ENCODE measurements around the gene WNT11. TPM values are rescaled to one million over a fixed set of nuclear protein-coding genes. Genes with fewer than 3 reads are reported as not detected.

WNT11 gene
- total and polyA plus RNA-seq, 2 of the 13 experiments (the other 11 are each of a cell fraction or from before 2014, with no cell fraction given): 0.34 to 0.66 TPM

DNA sequence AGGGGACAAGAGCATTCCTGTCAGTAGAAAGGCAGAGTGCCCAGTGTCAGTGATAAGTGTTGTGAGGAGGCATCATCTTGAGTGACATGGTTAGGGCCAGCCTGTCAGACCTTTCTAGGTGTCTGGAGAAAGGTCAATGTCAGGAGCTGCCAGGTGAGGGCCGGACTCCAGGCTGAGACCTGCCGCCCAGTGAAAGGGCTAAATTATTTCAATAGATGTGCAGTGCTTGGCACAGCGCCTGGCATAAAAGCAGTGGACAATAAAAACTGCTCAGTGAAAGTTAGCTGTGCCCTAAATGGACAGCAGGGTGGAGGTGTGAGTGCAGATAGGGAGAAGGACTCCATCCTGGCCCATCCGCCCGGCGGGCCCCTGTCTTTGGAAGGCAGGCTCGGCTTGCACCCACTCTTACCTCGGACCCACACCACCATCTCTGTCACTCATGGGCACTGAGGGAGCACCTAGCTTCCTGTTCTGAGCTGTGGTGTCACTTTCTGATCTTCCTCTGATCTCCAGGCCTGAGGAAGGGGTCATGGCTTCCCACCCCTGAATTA is 23.5 kb upstream of the WNT11 start:
- DNase-seq (ENCODE audit: low spot score) (no peak), FAIRE-seq (no peak), ATAC-seq (no peak)
- ChIA-PET POLR2A (no interaction called here), CTCF (ENCODE audit: low intra/inter-chr PET ratio, low total read pairs) (no interaction called here)
- Histone ChIP-seq H3K4me2 (ENCODE audit: low read depth, low read length) (no peak overlapping the region), H3K9me3 (ENCODE audit: low read length) (no peaks in the 10 kb centered on the region), H3K4me1 (ENCODE audit: insufficient read depth, low read length) (peaks cover 67% of the 10 kb centered on the region), H3K9ac (ENCODE audit: insufficient read depth, low read depth, low read length) (no peak overlapping the region), H2AFZ (ENCODE audit: low read length) (no peak overlapping the region), H3K27me3 (ENCODE audit: control insufficient read depth in 1 of 2, insufficient read depth in 2 of 2, low read length in 2 of 2) (peaks cover 6 to 26% of the 10 kb centered on the region in 2 experiments; a peak in 3 of 5 replicates), H3K36me3 (replicated peaks in 1 of 2; ENCODE audit: control insufficient read depth in 1 of 2, insufficient read depth in 2 of 2, low read length in 2 of 2) (no peaks in the 10 kb centered on the region), H3K4me3 (replicated peaks in 1 of 3; ENCODE audit: insufficient read depth in 1 of 3, low read depth in 2 of 3, low read length in 3 of 3) (no peak overlapping the region), H3K79me2 (ENCODE audit: insufficient read depth, low read length) (no peaks in the 10 kb centered on the region), H3K27ac (ENCODE audit: extremely low read length, insufficient read depth, low read length) (no peak overlapping the region), H4K20me1 (ENCODE audit: insufficient read depth, low read length) (no peaks in the 10 kb centered on the region)
- in situ Hi-C loops (cut with HindIII; ENCODE audit: extremely low pct_ligation_motif_present, low pct_unique_long_range_greater_than_20kb) (no loop called here), intact Hi-C loops (cut with micrococcal nuclease; ENCODE audit: unreplicated experiment) (loop anchor here (10.0 kb wide), 1 partner anchor 335 kb away; no protein-coding TSS in a partner anchor)
- 61% methylated on average over 8 of the region's 8 CpGs for WGBS (ENCODE audit: low lambda C conversion rate)
- TF ChIP-seq, protein P1, sequence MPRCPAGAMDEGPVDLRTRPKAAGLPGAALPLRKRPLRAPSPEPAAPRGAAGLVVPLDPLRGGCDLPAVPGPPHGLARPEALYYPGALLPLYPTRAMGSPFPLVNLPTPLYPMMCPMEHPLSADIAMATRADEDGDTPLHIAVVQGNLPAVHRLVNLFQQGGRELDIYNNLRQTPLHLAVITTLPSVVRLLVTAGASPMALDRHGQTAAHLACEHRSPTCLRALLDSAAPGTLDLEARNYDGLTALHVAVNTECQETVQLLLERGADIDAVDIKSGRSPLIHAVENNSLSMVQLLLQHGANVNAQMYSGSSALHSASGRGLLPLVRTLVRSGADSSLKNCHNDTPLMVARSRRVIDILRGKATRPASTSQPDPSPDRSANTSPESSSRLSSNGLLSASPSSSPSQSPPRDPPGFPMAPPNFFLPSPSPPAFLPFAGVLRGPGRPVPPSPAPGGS (CRISPR knock-in tag; IDR thresholded peaks at IDR 0.05): no peak
- TF ChIP-seq KLF16 (CRISPR knock-in tag; IDR thresholded peaks at IDR 0.05) (no peak), KAT8 (CRISPR knock-in tag; IDR thresholded peaks at IDR 0.05) (no peak), TBL1XR1 (IDR thresholded peaks at IDR 0.05; ENCODE audit: borderline replicate concordance, low read length, partially characterized antibody) (no peak), ATF7 (IDR thresholded peaks at IDR 0.05) (no peak), ATF7 (CRISPR knock-in tag; IDR thresholded peaks at IDR 0.05) (no peak), ZNF724P (CRISPR knock-in tag; IDR thresholded peaks at IDR 0.05; ENCODE audit: borderline replicate concordance) (no peak), HOXA7 (CRISPR knock-in tag; IDR thresholded peaks at IDR 0.05) (no peak), ZSCAN31 (CRISPR knock-in tag; IDR thresholded peaks at IDR 0.05; ENCODE audit: low read depth) (no peak), ZMYM2 (CRISPR knock-in tag; IDR thresholded peaks at IDR 0.05) (no peak), ZNF7 (CRISPR knock-in tag; IDR thresholded peaks at IDR 0.05) (no peak), MEIS2 (CRISPR knock-in tag; IDR thresholded peaks at IDR 0.05) (no peak), NR2F1 (CRISPR knock-in tag; IDR thresholded peaks at IDR 0.05) (no peak), DNMT1 (CRISPR knock-in tag; IDR thresholded peaks at IDR 0.05) (no peak), SMYD3 (CRISPR knock-in tag; IDR thresholded peaks at IDR 0.05) (no peak), NAIF1 (CRISPR knock-in tag; IDR thresholded peaks at IDR 0.05; ENCODE audit: borderline replicate concordance) (no peak), CBFB (CRISPR knock-in tag; IDR thresholded peaks at IDR 0.05) (no peak)
- TF ChIP-seq, protein P2, sequence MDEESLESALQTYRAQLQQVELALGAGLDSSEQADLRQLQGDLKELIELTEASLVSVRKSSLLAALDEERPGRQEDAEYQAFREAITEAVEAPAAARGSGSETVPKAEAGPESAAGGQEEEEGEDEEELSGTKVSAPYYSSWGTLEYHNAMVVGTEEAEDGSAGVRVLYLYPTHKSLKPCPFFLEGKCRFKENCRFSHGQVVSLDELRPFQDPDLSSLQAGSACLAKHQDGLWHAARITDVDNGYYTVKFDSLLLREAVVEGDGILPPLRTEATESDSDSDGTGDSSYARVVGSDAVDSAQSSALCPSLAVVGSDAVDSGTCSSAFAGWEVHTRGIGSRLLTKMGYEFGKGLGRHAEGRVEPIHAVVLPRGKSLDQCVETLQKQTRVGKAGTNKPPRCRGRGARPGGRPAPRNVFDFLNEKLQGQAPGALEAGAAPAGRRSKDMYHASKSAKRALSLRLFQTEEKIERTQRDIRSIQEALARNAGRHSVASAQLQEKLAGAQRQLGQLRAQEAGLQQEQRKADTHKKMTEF (CRISPR knock-in tag; IDR thresholded peaks at IDR 0.05): no peak
- TF ChIP-seq, protein P3, sequence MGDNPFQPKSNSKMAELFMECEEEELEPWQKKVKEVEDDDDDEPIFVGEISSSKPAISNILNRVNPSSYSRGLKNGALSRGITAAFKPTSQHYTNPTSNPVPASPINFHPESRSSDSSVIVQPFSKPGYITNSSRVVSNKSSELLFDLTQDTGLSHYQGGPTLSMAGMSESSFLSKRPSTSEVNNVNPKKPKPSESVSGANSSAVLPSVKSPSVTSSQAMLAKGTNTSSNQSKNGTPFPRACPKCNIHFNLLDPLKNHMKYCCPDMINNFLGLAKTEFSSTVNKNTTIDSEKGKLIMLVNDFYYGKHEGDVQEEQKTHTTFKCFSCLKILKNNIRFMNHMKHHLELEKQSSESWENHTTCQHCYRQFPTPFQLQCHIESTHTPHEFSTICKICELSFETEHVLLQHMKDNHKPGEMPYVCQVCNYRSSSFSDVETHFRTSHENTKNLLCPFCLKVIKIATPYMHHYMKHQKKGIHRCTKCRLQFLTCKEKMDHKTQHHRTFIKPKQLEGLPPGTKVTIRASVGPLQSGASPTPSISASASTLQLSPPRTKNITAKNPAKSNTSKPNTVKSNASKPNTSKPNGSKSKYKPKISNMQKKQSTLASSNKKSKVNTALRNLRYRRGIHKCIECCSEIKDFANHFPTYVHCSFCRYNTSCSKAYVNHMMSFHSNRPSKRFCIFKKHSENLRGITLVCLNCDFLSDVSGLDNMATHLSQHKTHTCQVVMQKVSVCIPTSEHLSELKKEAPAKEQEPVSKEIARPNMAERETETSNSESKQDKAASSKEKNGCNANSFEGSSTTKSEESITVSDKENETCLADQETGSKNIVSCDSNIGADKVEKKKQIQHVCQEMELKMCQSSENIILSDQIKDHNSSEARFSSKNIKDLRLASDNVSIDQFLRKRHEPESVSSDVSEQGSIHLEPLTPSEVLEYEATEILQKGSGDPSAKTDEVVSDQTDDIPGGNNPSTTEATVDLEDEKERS (CRISPR knock-in tag; IDR thresholded peaks at IDR 0.05): no peak
- TF ChIP-seq, protein P4, sequence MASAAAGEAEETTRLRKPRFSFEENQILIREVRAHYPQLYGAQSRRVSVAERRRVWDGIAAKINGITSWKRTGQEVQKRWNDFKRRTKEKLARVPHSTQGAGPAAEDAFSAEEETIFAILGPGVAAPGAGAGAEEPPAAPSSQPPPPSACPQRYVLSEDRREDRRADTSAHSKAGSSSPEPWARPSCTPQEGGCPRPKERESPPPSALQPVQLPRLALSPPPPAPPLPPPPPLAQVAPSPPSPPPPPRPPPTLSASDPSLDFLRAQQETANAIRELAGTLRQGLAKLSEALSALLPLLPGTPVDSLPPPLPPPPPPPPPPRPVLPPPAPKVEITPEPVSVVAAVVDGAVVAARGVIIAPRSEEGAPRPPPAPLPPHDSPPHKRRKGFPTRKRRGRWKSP (CRISPR knock-in tag; IDR thresholded peaks at IDR 0.05): no peak
- no TSS peak for BruUV-seq (replicated peaks)
